H9 (cell line): Measurements from ENCODE around the gene CRYBG2. TPM values are rescaled to one million over a fixed set of nuclear protein-coding genes. Genes with fewer than 3 reads are reported as not detected.

Experiments
- DNase-seq: peaks from one replicate; pipeline ENCODE4 v3.0.0-alpha.2; 2017
- H2AFZ ChIP-seq: one replicate; pipeline ENCODE4 v1.6.1; 2013; ENCODE audit warnings: mild to moderate bottlenecking, low read length, control low read depth, moderate library complexity
- H2AK5ac ChIP-seq: 2 replicates; pipeline ENCODE4 v1.6.1; 2013; ENCODE audit warnings: low read length, control low read depth, mixed read lengths; ENCODE audit not compliant: insufficient read length
- H2BK120ac ChIP-seq: one replicate; pipeline ENCODE4 v1.6.1; 2013; ENCODE audit warnings: low read depth, mild to moderate bottlenecking, low read length, control low read depth, inconsistent platforms; ENCODE audit not compliant: poor library complexity, severe bottlenecking
- H2BK12ac ChIP-seq: 2 replicates; pipeline ENCODE4 v1.6.1; 2013; ENCODE audit warnings: low read length, control low read depth, mixed read lengths, low read depth; ENCODE audit not compliant: insufficient read length
- H2BK15ac ChIP-seq: 2 replicates; pipeline ENCODE4 v1.6.1; 2013; ENCODE audit warnings: low read depth, low read length, control low read depth
- H2BK20ac ChIP-seq: one replicate; pipeline ENCODE4 v1.6.1; 2013; ENCODE audit warnings: low read depth, mild to moderate bottlenecking, low read length, control low read depth, inconsistent platforms; ENCODE audit not compliant: poor library complexity, severe bottlenecking
- H2BK5ac ChIP-seq: 2 replicates; pipeline ENCODE4 v1.6.1; 2013; ENCODE audit warnings: low read length, control low read depth, mixed read lengths; ENCODE audit not compliant: insufficient read length
- H3K14ac ChIP-seq: 2 replicates; pipeline ENCODE4 v1.6.1; 2013; ENCODE audit warnings: low read length, control low read depth; ENCODE audit not compliant: insufficient read depth
- H3K18ac ChIP-seq: 2 replicates; pipeline ENCODE4 v1.6.1; 2013; ENCODE audit warnings: low read depth, mild to moderate bottlenecking, mixed read lengths, low read length, control low read depth; ENCODE audit not compliant: insufficient read length
- H3K23ac ChIP-seq: 2 replicates; pipeline ENCODE4 v1.6.1; 2013; ENCODE audit warnings: low read length, control low read depth, mixed read lengths, low read depth; ENCODE audit not compliant: insufficient read length
- H3K23me2 ChIP-seq: 2 replicates; pipeline ENCODE4 v1.6.1; 2013; ENCODE audit warnings: low read depth, mild to moderate bottlenecking, mixed read lengths, low read length, control low read depth; ENCODE audit not compliant: insufficient read length, poor library complexity, severe bottlenecking
- H3K27ac ChIP-seq: 2 replicates; pipeline ENCODE4 v1.5.1; 2013; ENCODE audit warnings: low read length, control low read depth, mixed read lengths, low read depth; ENCODE audit not compliant: insufficient read length
- H3K27me3 ChIP-seq: 2 replicates; pipeline ENCODE4 v1.6.1; 2013; ENCODE audit warnings: low read length, control low read depth, inconsistent platforms; ENCODE audit not compliant: insufficient read depth
- H3K4ac ChIP-seq: 2 replicates; pipeline ENCODE4 v1.6.1; 2013; ENCODE audit warnings: low read depth, mild to moderate bottlenecking, control low read depth, inconsistent platforms, low read length, moderate library complexity
- H3K4me1 ChIP-seq: 2 replicates; pipeline ENCODE4 v1.6.1; 2013; ENCODE audit warnings: low read length, control low read depth, inconsistent platforms; ENCODE audit not compliant: insufficient read depth
- H3K4me2 ChIP-seq: 2 replicates; pipeline ENCODE4 v1.6.1; 2013; ENCODE audit warnings: low read length, control low read depth, mixed read lengths; ENCODE audit not compliant: insufficient read length, insufficient read depth
- H3K56ac ChIP-seq: 2 replicates; pipeline ENCODE4 v1.6.1; 2013; ENCODE audit warnings: low read depth, mild to moderate bottlenecking, mixed read lengths, low read length, control low read depth; ENCODE audit not compliant: insufficient read length
- H3K79me1 ChIP-seq: 2 replicates; pipeline ENCODE4 v1.6.1; 2013; ENCODE audit warnings: low read depth, mild to moderate bottlenecking, moderate library complexity, low read length, control low read depth, inconsistent platforms; ENCODE audit not compliant: insufficient read depth, poor library complexity, severe bottlenecking
- H3K79me2 ChIP-seq: 2 replicates; pipeline ENCODE4 v1.6.1; 2013; ENCODE audit warnings: low read length, control low read depth, inconsistent platforms; ENCODE audit not compliant: insufficient read depth
- H3K9ac ChIP-seq: 2 replicates; pipeline ENCODE4 v1.6.1; 2013; ENCODE audit warnings: low read length, control low read depth, mixed read lengths; ENCODE audit not compliant: insufficient read length; ENCODE audit errors: extremely low read depth
- H3K9me3 ChIP-seq: one replicate; pipeline ENCODE4 v1.6.1; 2013; ENCODE audit warnings: low read depth, low read length, inconsistent platforms; ENCODE audit not compliant: control insufficient read depth
- H3T11ph ChIP-seq: one replicate; pipeline ENCODE4 v1.6.1; 2013; ENCODE audit warnings: mild to moderate bottlenecking, low read length, control low read depth, inconsistent platforms
- H4K20me1 ChIP-seq: one replicate; pipeline ENCODE4 v1.6.1; 2013; ENCODE audit not compliant: control insufficient read depth, insufficient read length, insufficient read depth
- H4K5ac ChIP-seq: 2 replicates; pipeline ENCODE4 v1.6.1; 2013; ENCODE audit warnings: low read depth, mild to moderate bottlenecking, mixed read lengths, low read length, control low read depth; ENCODE audit not compliant: insufficient read length
- H4K8ac ChIP-seq: replicated peaks from 2 replicates; pipeline ENCODE4 v1.6.1; 2013; ENCODE audit warnings: low read length, control low read depth, mixed read lengths, low read depth; ENCODE audit not compliant: insufficient read length
- H4K91ac ChIP-seq: 2 replicates; pipeline ENCODE4 v1.6.1; 2013; ENCODE audit warnings: low read depth, mild to moderate bottlenecking, moderate library complexity, mixed read lengths, low read length, control low read depth; ENCODE audit not compliant: insufficient read length
- H3K27ac Mint-ChIP-seq, 3 experiments: 2 replicates in 2 of 3; 3 replicates in 1 of 3; pipeline ENCODE4 v1.8.0; 2020 to 2021; ENCODE audit warnings: mixed read lengths in 3 of 3, mild to moderate bottlenecking in 1 of 3, moderate library complexity in 1 of 3
- H3K27me3 Mint-ChIP-seq: 2 replicates; pipeline ENCODE4 v1.8.0; 2021; ENCODE audit warnings: low read depth, mild to moderate bottlenecking, moderate library complexity, mixed read lengths
- H3K36me3 Mint-ChIP-seq, 3 experiments: 2 replicates in 2 of 3; 3 replicates in 1 of 3; pipeline ENCODE4 v1.8.0; 2020 to 2021; ENCODE audit warnings: low read depth in 3 of 3, mixed read lengths in 3 of 3; ENCODE audit not compliant: insufficient read depth in 1 of 3
- H3K4me1 Mint-ChIP-seq, 2 experiments: 2 replicates each; pipeline ENCODE4 v1.8.0; 2020; ENCODE audit warnings: mixed read lengths in 2 of 2
- H3K4me3 Mint-ChIP-seq, 2 experiments: 2 replicates in 1 of 2; 3 replicates in 1 of 2; pipeline ENCODE4 v1.8.0; 2020 to 2021; ENCODE audit warnings: mild to moderate bottlenecking in 2 of 2, mixed read lengths in 2 of 2, moderate library complexity in 1 of 2
- H3K9me3 Mint-ChIP-seq, 2 experiments: 2 replicates in 1 of 2; 3 replicates in 1 of 2; pipeline ENCODE4 v1.8.0; 2020; ENCODE audit warnings: mild to moderate bottlenecking in 2 of 2, mixed read lengths in 2 of 2, moderate library complexity in 1 of 2
- CTCF ChIP-seq: fragments of 200-600 bp; sonication (generic); conservative IDR thresholded peaks from 3 replicates; pipeline ENCODE4 v1.8.0; 2021; ENCODE audit warnings: antibody characterized with exemption, mild to moderate bottlenecking
- WGBS: extraction: QIAGEN DNeasy Blood & Tissue Kit; methylation state at CpG from one replicate; pipeline ENCODE4 v1.1.7; 2013; ENCODE audit warnings: missing lambda C conversion rate, low lambda C conversion rate, mixed read lengths; ENCODE audit not compliant: insufficient read length; ENCODE audit errors: extremely low coverage; 5-methylcytosine and 5-hydroxymethylcytosine counted together
- total RNA-seq: library from RNA; stranded (reverse); gene quantifications from 2 replicates; pipeline ENCODE4 v1.2.1, GENCODE V29; 2021

The CRYBG2 gene
- total RNA-seq, 1 experiment from 2014 or later: 12.8 TPM

DNA sequence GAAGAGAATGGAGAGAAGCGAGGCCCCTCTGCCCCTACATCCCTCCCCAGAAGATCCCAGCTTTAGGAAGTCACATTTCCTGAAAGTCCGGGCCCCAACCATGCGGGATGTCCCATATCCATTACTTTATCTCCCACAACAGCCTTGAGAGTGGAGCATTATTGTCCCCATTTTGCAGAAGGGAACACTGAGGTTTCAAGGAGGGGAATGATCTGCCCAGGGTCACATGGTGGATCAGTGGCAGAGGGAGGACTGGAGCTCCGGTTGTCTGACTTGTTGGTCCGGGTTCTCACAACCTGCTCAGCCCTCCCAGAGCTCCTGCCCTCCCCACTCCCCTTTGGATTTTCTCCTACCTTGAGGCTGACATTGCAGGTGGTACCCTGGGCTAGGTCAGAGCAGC lies 2.2 kb upstream of the CRYBG2 start:
- H3K56ac ChIP-seq: no peak overlapping the region
- H2BK12ac ChIP-seq: no peak overlapping the region
- no peak overlapping the region for H3K18ac ChIP-seq
- H3K36me3 Mint-ChIP-seq: no peaks in the 10 kb centered on the region
- H3K23ac ChIP-seq: no peak overlapping the region
- H3K9me3 Mint-ChIP-seq: no peaks in the 10 kb centered on the region; a peak in 1 of 5 replicates
- no peaks in the 10 kb centered on the region; the same call in 1 of the 2 replicates for H3K27me3 ChIP-seq
- peaks cover 4% of the 10 kb centered on the region for H3K23me2 ChIP-seq
- DNase-seq: no peak
- no peak overlapping the region for H2AK5ac ChIP-seq
- no peak overlapping the region for H2AFZ ChIP-seq
- no peak for TF ChIP-seq CTCF
- no peak overlapping the region for H3T11ph ChIP-seq
- no peaks in the 10 kb centered on the region for H3K79me2 ChIP-seq
- peaks cover 39 to 53% of the 10 kb centered on the region in 2 experiments for H3K4me1 Mint-ChIP-seq
- H2BK15ac ChIP-seq: no peak overlapping the region
- no peak overlapping the region for H3K4me2 ChIP-seq
- no peak overlapping the region for H2BK20ac ChIP-seq
- no peak overlapping the region for H2BK120ac ChIP-seq
- no peaks in the 10 kb centered on the region for H3K79me1 ChIP-seq
- no peak overlapping the region for H4K8ac ChIP-seq
- H3K4me1 ChIP-seq: peaks cover 3% of the 10 kb centered on the region
- WGBS: no CpG with 5 or more reads among the region's 5 CpGs
- no peak overlapping the region for H4K91ac ChIP-seq
- H3K9ac ChIP-seq: no peak overlapping the region
- no peak overlapping the region for H4K5ac ChIP-seq
- no peaks in the 10 kb centered on the region for H4K20me1 ChIP-seq
- no peak overlapping the region for H2BK5ac ChIP-seq
- H3K27me3 Mint-ChIP-seq: peaks cover 29% of the 10 kb centered on the region
- no peak overlapping the region; the same call in 1 of the 2 replicates for H3K14ac ChIP-seq
- H3K4ac ChIP-seq: no peak overlapping the region
- H3K4me3 Mint-ChIP-seq: no peak overlapping the region
- no peak overlapping the region for H3K27ac Mint-ChIP-seq
- H3K27ac ChIP-seq: no peak overlapping the region
- H3K9me3 ChIP-seq: no peaks in the 10 kb centered on the region
